Keratinocyte (primary cell): Measurements from ENCODE around the gene EIF4G2. TPM values are rescaled to one million over a fixed set of nuclear protein-coding genes. Genes with fewer than 3 reads are reported as not detected.

Experiments used
- DNase-seq: peaks from one replicate; pipeline ENCODE4 v3.0.0-alpha.2; 2011; ENCODE audit warnings: low read depth, missing footprints, low spot score
- FAIRE-seq: peaks from 2 replicates; lab custom pipeline; 2011; peaks lifted over from hg19 to GRCh38; lab: Jason Lieb, UNC
- H2AFZ ChIP-seq: 2 replicates; pipeline ENCODE4 v1.6.0; 2012; ENCODE audit warnings: low read length, control low read depth, inconsistent platforms; ENCODE audit not compliant: control insufficient read depth
- H3K27ac ChIP-seq: 2 replicates; pipeline ENCODE4 v1.5.1; 2011; ENCODE audit warnings: low read length; ENCODE audit not compliant: control insufficient read depth, insufficient read depth
- H3K27me3 ChIP-seq: 3 replicates; pipeline ENCODE4 v1.6.0; 2011; ENCODE audit warnings: low read length; ENCODE audit not compliant: control insufficient read depth, insufficient read depth; ENCODE audit errors: extremely low read depth
- H3K36me3 ChIP-seq, 2 experiments: 2 replicates in 1 of 2; 3 replicates in 1 of 2; pipeline ENCODE4 v1.5.1; 2011; ENCODE audit warnings: low read length in 2 of 2, mild to moderate bottlenecking in 1 of 2; ENCODE audit not compliant: control insufficient read depth in 2 of 2, insufficient read depth in 2 of 2; ENCODE audit errors: extremely low read depth in 1 of 2
- H3K4me1 ChIP-seq: 3 replicates; pipeline ENCODE4 v1.5.1; 2011; ENCODE audit warnings: low read length; ENCODE audit not compliant: control insufficient read depth, insufficient read depth; ENCODE audit errors: extremely low read depth
- H3K4me2 ChIP-seq: 3 replicates; pipeline ENCODE4 v1.6.0; 2011; ENCODE audit warnings: low read depth, low read length; ENCODE audit not compliant: control insufficient read depth, insufficient read depth; ENCODE audit errors: extremely low read depth
- H3K4me3 ChIP-seq, 3 experiments: fragments of 200-600 bp in 1 of 3; sonication (generic) in 1 of 3; 2 replicates in 2 of 3; 3 replicates in 1 of 3; pipeline ENCODE4 v1.5.1; 2011 to 2016; ENCODE audit warnings: low read length in 3 of 3, mild to moderate bottlenecking in 3 of 3, control low read depth in 2 of 3, inconsistent platforms in 1 of 3, low read depth in 1 of 3, mixed read lengths in 1 of 3, mixed run types in 1 of 3, moderate library complexity in 1 of 3; ENCODE audit not compliant: control insufficient read depth in 2 of 3, insufficient read depth in 2 of 3; ENCODE audit errors: extremely low read depth in 1 of 3
- H3K79me2 ChIP-seq: 2 replicates; pipeline ENCODE4 v1.6.0; 2012; ENCODE audit warnings: low read length; ENCODE audit not compliant: control insufficient read depth, insufficient read depth
- H3K9ac ChIP-seq: 3 replicates; pipeline ENCODE4 v1.6.0; 2011; ENCODE audit warnings: low read length; ENCODE audit not compliant: control insufficient read depth, insufficient read depth; ENCODE audit errors: extremely low read depth
- H3K9me1 ChIP-seq: 3 replicates; pipeline ENCODE4 v1.6.0; 2011; ENCODE audit warnings: low read length; ENCODE audit not compliant: control insufficient read depth, insufficient read depth; ENCODE audit errors: extremely low read depth
- H3K9me3 ChIP-seq: 2 replicates; pipeline ENCODE4 v1.5.1; 2012; ENCODE audit warnings: low read depth, low read length; ENCODE audit not compliant: control insufficient read depth
- H4K20me1 ChIP-seq: 3 replicates; pipeline ENCODE4 v1.6.0; 2011; ENCODE audit warnings: low read length; ENCODE audit not compliant: control insufficient read depth, insufficient read depth; ENCODE audit errors: extremely low read depth
- EZH2 ChIP-seq: IDR thresholded peaks from one replicate; pipeline ENCODE4 v1.6.1; 2012; ENCODE audit warnings: inconsistent platforms, mild to moderate bottlenecking, low read length, moderate library complexity
- dilution Hi-C: fragments of 300-500 bp; cut with MboI; formaldehyde crosslinking; loops from one replicate; pipeline ENCODE4 v1.7.0; 2020; ENCODE audit warnings: low sequenced_read_pairs; ENCODE audit not compliant: extremely low pct_ligation_motif_present
- polyA plus RNA-seq, 5 experiments: library from polyadenylated mRNA; depleted of rRNA in 3 of 5; stranded (reverse) in 3 of 5; stranded (forward) in 1 of 5; unstranded in 1 of 5; fragments of >200 nt; gene quantifications; 1 replicate in 1 of 5; 2 replicates in 3 of 5; 3 replicates in 1 of 5; pipeline versions ENCODE4 v1.2.1 to v1.2.3, GENCODE V29; 2011 to 2012; ENCODE audit warnings: missing spikeins in 2 of 5, low read depth in 1 of 5, low replicate concordance in 1 of 5
- TF ChIP-seq, protein P1 (sequence below), 3 experiments: IDR thresholded peaks in 1 of 3; conservative IDR thresholded peaks in 1 of 3; optimal IDR thresholded peaks in 1 of 3; 2 replicates in 2 of 3; 3 replicates in 1 of 3; pipeline versions ENCODE3 to v1.5.1; 2011; ENCODE audit warnings: low read length in 3 of 3, mild to moderate bottlenecking in 3 of 3, moderate library complexity in 2 of 3, control low read depth in 1 of 3, inconsistent platforms in 1 of 3; ENCODE audit not compliant: insufficient read depth in 2 of 3; ENCODE audit errors: extremely low read depth in 1 of 3

Gene EIF4G2
- polyA plus RNA-seq, 1 donor (not counting 4 experiments of a cell fraction or from before 2014, with no cell fraction given), result 643 TPM

DNA sequence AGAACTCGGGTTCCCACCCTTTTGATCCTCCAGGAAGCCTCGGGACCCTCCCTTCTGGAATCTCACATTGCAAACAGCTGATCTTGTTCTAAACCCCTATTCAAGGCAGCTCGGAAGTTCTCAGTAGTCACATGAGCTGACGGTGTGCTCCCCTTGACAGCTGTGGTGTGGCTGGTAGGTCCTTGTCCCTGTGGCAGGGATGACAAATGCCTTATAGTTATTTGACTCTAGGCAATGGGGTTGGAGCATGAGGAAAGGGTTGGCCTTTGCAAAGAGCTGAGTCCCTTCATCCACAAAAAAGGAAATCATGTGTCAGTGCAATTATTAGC lies 23.6 kb downstream of the EIF4G2 start:
- dilution Hi-C loops, result no loop called here
- Histone ChIP-seq H3K27me3 (no peaks in the 10 kb centered on the region), H3K79me2 (no peaks in the 10 kb centered on the region), H3K36me3 (no peaks in the 10 kb centered on the region), H3K9me1 (no peaks in the 10 kb centered on the region), H2AFZ (no peak overlapping the region), H3K4me3 (no peak overlapping the region), H3K4me2 (no peak overlapping the region), H3K27ac (no peak overlapping the region), H3K9ac (no peak overlapping the region), H3K9me3 (no peaks in the 10 kb centered on the region), H4K20me1 (no peaks in the 10 kb centered on the region), H3K4me1 (no peaks in the 10 kb centered on the region)
- TF ChIP-seq, protein P1, sequence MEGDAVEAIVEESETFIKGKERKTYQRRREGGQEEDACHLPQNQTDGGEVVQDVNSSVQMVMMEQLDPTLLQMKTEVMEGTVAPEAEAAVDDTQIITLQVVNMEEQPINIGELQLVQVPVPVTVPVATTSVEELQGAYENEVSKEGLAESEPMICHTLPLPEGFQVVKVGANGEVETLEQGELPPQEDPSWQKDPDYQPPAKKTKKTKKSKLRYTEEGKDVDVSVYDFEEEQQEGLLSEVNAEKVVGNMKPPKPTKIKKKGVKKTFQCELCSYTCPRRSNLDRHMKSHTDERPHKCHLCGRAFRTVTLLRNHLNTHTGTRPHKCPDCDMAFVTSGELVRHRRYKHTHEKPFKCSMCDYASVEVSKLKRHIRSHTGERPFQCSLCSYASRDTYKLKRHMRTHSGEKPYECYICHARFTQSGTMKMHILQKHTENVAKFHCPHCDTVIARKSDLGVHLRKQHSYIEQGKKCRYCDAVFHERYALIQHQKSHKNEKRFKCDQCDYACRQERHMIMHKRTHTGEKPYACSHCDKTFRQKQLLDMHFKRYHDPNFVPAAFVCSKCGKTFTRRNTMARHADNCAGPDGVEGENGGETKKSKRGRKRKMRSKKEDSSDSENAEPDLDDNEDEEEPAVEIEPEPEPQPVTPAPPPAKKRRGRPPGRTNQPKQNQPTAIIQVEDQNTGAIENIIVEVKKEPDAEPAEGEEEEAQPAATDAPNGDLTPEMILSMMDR (optimal IDR thresholded peaks at IDR 0.05 in 1 of 3, IDR thresholded peaks at IDR 0.05 in 1 of 3, conservative IDR thresholded peaks at IDR 0.05 in 1 of 3; ENCODE audit: extremely low read depth in 1 of 3, insufficient read depth in 2 of 3, low read length in 3 of 3), result no peak
- TF ChIP-seq EZH2, result no peak
- no peak for FAIRE-seq
- no peak for DNase-seq

DNA sequence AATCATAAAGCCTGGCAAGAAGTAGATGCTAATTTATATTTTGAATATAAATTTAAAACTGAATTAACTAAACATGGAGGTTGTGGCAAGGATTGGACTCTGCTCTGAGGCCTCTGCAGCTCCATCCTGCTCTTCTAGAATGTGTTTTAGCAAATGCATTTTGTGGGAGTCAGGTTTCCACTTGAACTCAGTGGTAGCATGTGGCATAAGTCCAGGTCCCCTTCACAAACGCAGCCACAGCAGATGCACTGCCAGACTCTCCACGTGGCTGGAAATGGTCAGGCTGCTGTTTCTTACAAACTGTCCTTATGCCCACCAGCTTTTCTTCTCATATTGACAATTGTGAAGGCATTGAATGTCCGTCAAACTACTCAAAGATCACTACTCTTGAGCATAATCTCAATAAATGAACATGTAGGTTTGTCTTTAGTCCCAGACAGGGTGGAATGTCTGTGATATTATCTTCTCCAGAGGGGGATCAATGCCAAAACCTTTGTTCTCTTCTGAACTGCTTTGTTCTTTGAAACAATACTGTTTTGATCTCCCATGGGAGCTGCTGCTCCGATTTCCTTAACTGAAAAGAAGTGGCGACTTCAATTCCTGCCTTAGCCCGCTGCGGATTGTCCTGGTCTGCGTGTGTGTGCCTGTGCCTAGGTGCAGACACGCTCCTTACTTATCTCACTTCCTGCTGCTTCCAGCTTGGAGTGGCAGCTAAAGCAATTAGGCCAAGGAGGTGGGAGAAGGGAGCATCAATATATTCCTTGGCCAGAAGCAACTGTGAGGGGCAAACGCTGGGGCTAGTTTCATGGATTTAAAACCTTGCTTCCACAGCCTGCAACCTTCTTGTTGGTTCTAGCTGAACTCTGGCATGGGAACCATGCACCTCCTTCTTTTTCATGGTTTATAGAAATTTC lies 24.2 kb downstream of the EIF4G2 start:
- no peak for TF ChIP-seq EZH2
- TF ChIP-seq, protein P1 (optimal IDR thresholded peaks at IDR 0.05 in 1 of 3, IDR thresholded peaks at IDR 0.05 in 1 of 3, conservative IDR thresholded peaks at IDR 0.05 in 1 of 3; ENCODE audit: extremely low read depth in 1 of 3, insufficient read depth in 2 of 3, low read length in 3 of 3), result no peak
- Histone ChIP-seq H3K27me3 (no peaks in the 10 kb centered on the region), H3K4me1 (no peaks in the 10 kb centered on the region), H3K36me3 (no peaks in the 10 kb centered on the region), H3K9me1 (no peaks in the 10 kb centered on the region), H4K20me1 (no peaks in the 10 kb centered on the region), H3K79me2 (no peaks in the 10 kb centered on the region), H3K4me2 (no peak overlapping the region), H2AFZ (peak overlapping the region; percentile 4), H3K9ac (no peak overlapping the region), H3K4me3 (no peak overlapping the region), H3K9me3 (no peaks in the 10 kb centered on the region), H3K27ac (no peak overlapping the region)
- dilution Hi-C loops, result no loop called here
- no peak for DNase-seq
- no peak for FAIRE-seq
